K562 (cell line): ENCODE results near the gene AMZ1. TPM values are rescaled to one million over a fixed set of nuclear protein-coding genes. Genes with fewer than 3 reads are reported as not detected.

Experiments used
- ARID3A ChIP-seq: IDR thresholded peaks from 2 replicates; pipeline ENCODE4 v1.6.1; 2012; ENCODE audit warnings: low read depth, low read length, improper control_type of control experiment, borderline replicate concordance
- CHAMP1 ChIP-seq: fragments of 450-650 bp; IDR thresholded peaks from 2 replicates; pipeline ENCODE4 v1.6.1; 2016; ENCODE audit warnings: mild to moderate bottlenecking
- CREB5 ChIP-seq: fragments of 250-450 bp; sonication (Bioruptor Pico); IDR thresholded peaks from 2 replicates; pipeline ENCODE4 v1.5.0; 2020; ENCODE audit warnings: mild to moderate bottlenecking
- EGR1 ChIP-seq: fragments of 450-650 bp; conservative IDR thresholded peaks from 2 replicates; pipeline ENCODE4 v1.6.1; 2017; ENCODE audit warnings: mild to moderate bottlenecking
- FOSL1 ChIP-seq: fragments of 200-800 bp; sonication (Bioruptor generic); conservative IDR thresholded peaks from 2 replicates; pipeline ENCODE4 v1.6.1; 2016; ENCODE audit warnings: missing genetic modification characterization, missing compliant biosample characterization
- LCOR ChIP-seq: sonication (generic); formaldehyde crosslinking; IDR thresholded peaks from 2 replicates; pipeline ENCODE4 v1.8.0; 2022; ENCODE audit warnings: mild to moderate bottlenecking, missing genetic modification reagents
- NUFIP1 ChIP-seq: fragments of 450-650 bp; IDR thresholded peaks from 2 replicates; pipeline ENCODE4 v1.6.1; 2018; ENCODE audit not compliant: partially characterized antibody
- PCBP2 ChIP-seq: fragments of 200-400 bp; formaldehyde crosslinking; IDR thresholded peaks from 2 replicates; pipeline ENCODE4 v1.6.1; 2018; ENCODE audit warnings: low read length, low read depth, mild to moderate bottlenecking, moderate library complexity; ENCODE audit not compliant: poor library complexity, severe bottlenecking
- RCOR1 ChIP-seq, 2 experiments: IDR thresholded peaks; 2 replicates each; pipeline ENCODE4 v1.6.1; 2012; ENCODE audit warnings: low read depth in 2 of 2, low read length in 2 of 2, borderline replicate concordance in 1 of 2, improper control_type of control experiment in 1 of 2
- SMARCE1 ChIP-seq: fragments of 450-650 bp; IDR thresholded peaks from 2 replicates; pipeline ENCODE4 v1.7.1; 2016; ENCODE audit warnings: mild to moderate bottlenecking
- SP1 ChIP-seq: sonication (generic); formaldehyde crosslinking; IDR thresholded peaks from 2 replicates; pipeline ENCODE4 v1.8.1; 2022; ENCODE audit warnings: mild to moderate bottlenecking, missing genetic modification reagents
- SPI1 ChIP-seq: IDR thresholded peaks from 2 replicates; pipeline ENCODE4 v1.6.1; 2011; ENCODE audit warnings: low read depth, low read length, control low read depth, borderline replicate concordance
- SREBF1 ChIP-seq: fragments of 150-350 bp; IDR thresholded peaks from 2 replicates; pipeline ENCODE4 v1.6.1; 2014; ENCODE audit warnings: antibody characterized with exemption, low read depth, low read length, borderline replicate concordance
- SREBF2 ChIP-seq: sonication (generic); formaldehyde crosslinking; IDR thresholded peaks from 2 replicates; pipeline ENCODE4 v1.4.0; 2020; ENCODE audit warnings: mild to moderate bottlenecking, missing genetic modification reagents
- WHSC1 ChIP-seq: IDR thresholded peaks from one replicate; pipeline ENCODE4 v1.6.1; 2012; ENCODE audit warnings: low read length, control low read depth, inconsistent platforms
- ZNF24 ChIP-seq: fragments of 450-650 bp; IDR thresholded peaks from 2 replicates; pipeline ENCODE4 v1.6.1; 2016
- ZNF347 ChIP-seq: fragments of 450-650 bp; formaldehyde crosslinking; IDR thresholded peaks from 2 replicates; pipeline ENCODE4 v1.4.0; 2020; ENCODE audit warnings: low read depth, mild to moderate bottlenecking, moderate library complexity
- polyA plus RNA-seq, 8 experiments: library from polyadenylated mRNA; depleted of rRNA in 4 of 8; stranded (reverse) in 5 of 8; unstranded in 3 of 8; fragments of >200 nt; fragmentation: Nextera tagmentation in 2 of 8; fragmentation: Illumina TruSeq in 1 of 8; extraction: Ambion mirVana in 2 of 8; extraction: Trizol in 1 of 8; gene quantifications; 2 replicates each; pipeline versions ENCODE4 v1.2.1 to v1.2.3, GENCODE V29; 2011 to 2014; ENCODE audit warnings: inconsistent platforms in 1 of 8, missing spikeins in 1 of 8
- total RNA-seq, 7 experiments: library from RNA; depleted of rRNA in 6 of 7; stranded (reverse); fragments of >200 nt in 6 of 7; fragmentation: Illumina TruSeq in 2 of 7; extraction: Trizol in 2 of 7; gene quantifications; 2 replicates each; pipeline versions ENCODE4 v1.2.1 to v1.2.3, GENCODE V29; 2011 to 2021; ENCODE audit warnings: low replicate concordance in 1 of 7
- TF ChIP-seq, protein P1 (sequence below): fragments of 450-650 bp; conservative IDR thresholded peaks from 2 replicates; pipeline ENCODE4 v1.6.1; 2016; ENCODE audit warnings: missing genetic modification characterization, low read depth, mild to moderate bottlenecking, control low read depth, missing compliant biosample characterization
- TF ChIP-seq, protein P2 (sequence below): IDR thresholded peaks from 3 replicates; pipeline ENCODE4 v1.6.1; 2011; ENCODE audit warnings: borderline replicate concordance, mild to moderate bottlenecking; ENCODE audit not compliant: insufficient read length, insufficient read depth

Gene AMZ1
- total and polyA plus RNA-seq, 9 of the 15 experiments (the other 6 are each of a cell fraction or from before 2014, with no cell fraction given): not detected

DNA sequence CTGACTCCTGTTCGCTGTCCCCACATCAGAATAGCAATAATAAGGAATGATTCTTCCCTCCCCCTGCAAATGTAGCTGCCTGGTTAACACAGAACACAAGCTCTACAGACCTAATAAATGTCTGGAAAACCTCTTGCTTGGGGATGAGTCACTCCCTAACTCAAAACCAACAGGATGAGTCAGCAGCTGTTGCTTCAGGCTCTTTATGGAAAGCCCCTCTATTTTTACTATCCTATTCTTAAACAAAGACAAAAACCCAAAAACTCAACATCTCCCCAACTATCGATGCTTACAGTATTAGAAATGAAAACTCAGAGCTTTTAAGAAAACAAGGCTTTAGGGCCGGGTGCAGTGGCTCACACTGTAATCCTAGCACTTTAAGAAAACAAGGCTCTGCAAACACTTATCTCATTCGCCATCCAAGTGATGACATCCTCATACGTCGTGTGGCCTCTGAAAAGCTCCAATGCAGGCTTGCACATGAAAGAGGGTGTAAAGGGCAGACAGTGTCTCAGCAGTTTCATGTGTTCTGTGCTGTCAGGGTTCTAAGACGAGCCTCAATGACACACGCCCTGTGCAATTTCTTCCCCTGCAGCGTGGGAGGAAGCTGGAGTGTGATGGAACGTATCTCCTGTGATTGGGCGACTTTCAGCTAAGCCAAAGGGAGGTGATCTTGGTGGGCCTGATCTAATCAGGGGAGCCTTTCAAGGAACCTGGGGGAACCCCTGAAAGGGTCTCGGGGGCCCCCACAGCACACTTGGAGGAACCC is 70.1 kb downstream of the AMZ1 start (continued):
- TF ChIP-seq WHSC1: no peak
- TF ChIP-seq CHAMP1: no peak
- peak in 1 of 2 experiments; percentile 64; a peak in 1 of 4 replicates for TF ChIP-seq RCOR1 (IDR thresholded peaks at IDR 0.05; ENCODE audit: borderline replicate concordance in 1 of 2, low read depth in 2 of 2, low read length in 2 of 2)
- TF ChIP-seq SREBF1: no peak
- no peak for TF ChIP-seq PCBP2
- no peak for TF ChIP-seq ZNF347 (CRISPR knock-in tag)
- TF ChIP-seq SREBF2: no peak
- TF ChIP-seq, protein P1, sequence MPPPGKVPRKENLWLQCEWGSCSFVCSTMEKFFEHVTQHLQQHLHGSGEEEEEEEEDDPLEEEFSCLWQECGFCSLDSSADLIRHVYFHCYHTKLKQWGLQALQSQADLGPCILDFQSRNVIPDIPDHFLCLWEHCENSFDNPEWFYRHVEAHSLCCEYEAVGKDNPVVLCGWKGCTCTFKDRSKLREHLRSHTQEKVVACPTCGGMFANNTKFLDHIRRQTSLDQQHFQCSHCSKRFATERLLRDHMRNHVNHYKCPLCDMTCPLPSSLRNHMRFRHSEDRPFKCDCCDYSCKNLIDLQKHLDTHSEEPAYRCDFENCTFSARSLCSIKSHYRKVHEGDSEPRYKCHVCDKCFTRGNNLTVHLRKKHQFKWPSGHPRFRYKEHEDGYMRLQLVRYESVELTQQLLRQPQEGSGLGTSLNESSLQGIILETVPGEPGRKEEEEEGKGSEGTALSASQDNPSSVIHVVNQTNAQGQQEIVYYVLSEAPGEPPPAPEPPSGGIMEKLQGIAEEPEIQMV (tag): no peak
- no peak for TF ChIP-seq ARID3A
- TF ChIP-seq, protein P2, sequence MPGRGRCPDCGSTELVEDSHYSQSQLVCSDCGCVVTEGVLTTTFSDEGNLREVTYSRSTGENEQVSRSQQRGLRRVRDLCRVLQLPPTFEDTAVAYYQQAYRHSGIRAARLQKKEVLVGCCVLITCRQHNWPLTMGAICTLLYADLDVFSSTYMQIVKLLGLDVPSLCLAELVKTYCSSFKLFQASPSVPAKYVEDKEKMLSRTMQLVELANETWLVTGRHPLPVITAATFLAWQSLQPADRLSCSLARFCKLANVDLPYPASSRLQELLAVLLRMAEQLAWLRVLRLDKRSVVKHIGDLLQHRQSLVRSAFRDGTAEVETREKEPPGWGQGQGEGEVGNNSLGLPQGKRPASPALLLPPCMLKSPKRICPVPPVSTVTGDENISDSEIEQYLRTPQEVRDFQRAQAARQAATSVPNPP: no peak
- peak; percentile 96 for TF ChIP-seq EGR1
- peak; percentile 60; the same call in 1 of the 2 replicates for TF ChIP-seq LCOR (CRISPR knock-in tag)
- TF ChIP-seq SP1 (CRISPR knock-in tag): no peak
- TF ChIP-seq CREB5 (CRISPR knock-in tag): no peak
- 0 out of 2 replicates have a peak, but pooled peaks have one; percentile 28 for TF ChIP-seq SPI1
- TF ChIP-seq NUFIP1: no peak
- TF ChIP-seq FOSL1 (tag): peak; percentile 100
- peak; percentile 97 for TF ChIP-seq SMARCE1
- TF ChIP-seq ZNF24: no peak
